Activated T-cell treated with anti-CD3 and anti-CD28 coated beads for 24 hours (primary cell): ENCODE data around the gene BAHCC1.

Source experiments
- DNase-seq: peaks from one replicate; pipeline ENCODE4 v3.0.0-alpha.2; 2020; ENCODE audit warnings: low read depth

BAHCC1 gene

DNA sequence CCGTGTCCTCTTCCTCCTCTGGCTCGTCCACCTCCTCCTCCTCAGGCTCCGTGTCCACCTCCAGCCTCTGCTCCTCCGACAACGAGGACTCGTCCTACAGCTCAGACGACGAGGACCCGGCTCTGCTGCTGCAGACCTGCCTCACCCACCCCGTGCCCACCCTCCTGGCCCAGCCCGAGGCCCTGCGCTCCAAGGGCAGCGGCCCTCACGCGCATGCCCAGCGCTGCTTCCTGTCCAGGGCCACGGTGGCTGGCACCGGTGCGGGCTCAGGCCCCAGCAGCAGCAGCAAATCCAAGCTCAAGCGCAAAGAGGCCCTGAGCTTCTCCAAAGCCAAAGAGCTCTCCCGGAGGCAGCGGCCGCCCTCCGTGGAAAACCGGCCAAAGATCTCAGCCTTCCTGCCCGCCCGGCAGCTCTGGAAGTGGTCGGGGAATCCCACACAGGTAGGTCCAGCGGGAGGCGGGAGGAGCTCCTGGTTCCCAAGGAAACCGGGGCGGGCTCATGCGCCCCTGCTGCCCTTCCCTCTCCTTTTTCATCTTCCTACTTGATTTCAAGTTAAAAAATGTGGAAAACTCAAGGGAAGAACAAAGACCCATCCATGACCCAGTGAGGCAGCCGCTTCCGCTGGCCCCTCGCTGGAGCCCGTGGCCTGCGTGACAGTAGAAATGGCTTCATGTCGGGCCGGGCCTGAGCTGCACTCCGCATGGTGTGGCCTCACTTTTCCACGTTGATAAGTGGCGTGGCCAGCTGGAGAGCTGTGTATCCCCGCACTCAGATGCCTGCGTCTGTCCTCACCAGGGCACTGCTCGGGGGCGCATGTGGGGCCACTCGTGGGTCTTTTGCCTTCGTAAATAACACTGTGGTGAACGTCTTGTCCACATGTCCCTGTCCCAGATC, 66.6 kb downstream of the BAHCC1 start:
- no peak for DNase-seq

GRCh38 chr17:81462506-81463125, 67.4 kb downstream of the BAHCC1 start:
- DNase-seq: no peak

DNA sequence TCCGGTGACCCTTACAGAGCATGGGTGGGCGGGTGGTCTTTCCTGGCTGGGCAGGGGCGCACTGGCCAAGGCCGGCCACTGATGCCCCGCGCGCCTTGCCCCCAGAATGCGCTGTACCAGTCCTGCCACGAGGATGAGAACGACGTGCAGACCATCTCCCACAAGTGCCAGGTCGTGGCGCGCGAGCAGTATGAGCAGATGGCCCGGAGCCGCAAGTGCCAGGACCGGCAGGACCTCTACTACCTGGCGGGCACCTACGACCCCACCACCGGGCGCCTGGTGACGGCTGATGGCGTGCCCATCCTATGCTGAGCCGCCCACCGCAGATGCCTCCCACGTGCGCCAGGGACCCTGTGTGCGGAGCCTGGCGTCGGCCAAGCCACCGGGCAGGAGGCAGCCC, 68.2 kb downstream of the BAHCC1 start:
- no peak for DNase-seq

GRCh38 chr17:81464586-81464985, 69.3 kb downstream of the BAHCC1 start:
- DNase-seq: no peak

DNA sequence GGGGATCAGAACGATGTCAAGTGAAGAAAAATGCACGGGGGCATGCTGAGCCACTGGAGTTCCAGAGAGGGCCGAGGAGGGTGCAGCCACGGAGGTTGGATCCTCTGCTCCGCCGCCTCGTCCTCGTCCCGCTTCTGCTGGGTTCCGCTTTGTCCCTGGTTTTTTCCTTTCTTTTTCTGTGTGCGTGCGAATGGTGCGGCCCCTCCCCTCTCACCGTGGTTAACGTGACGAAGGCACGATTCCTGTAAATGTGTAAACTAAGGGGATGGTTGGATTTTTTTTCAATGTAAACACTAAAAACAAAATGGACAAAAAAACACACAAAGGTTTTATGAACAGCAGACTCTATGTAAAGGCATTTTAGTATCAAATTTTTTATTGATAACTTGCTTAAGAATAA, 70.7 kb downstream of the BAHCC1 start:
- no peak for DNase-seq

DNA sequence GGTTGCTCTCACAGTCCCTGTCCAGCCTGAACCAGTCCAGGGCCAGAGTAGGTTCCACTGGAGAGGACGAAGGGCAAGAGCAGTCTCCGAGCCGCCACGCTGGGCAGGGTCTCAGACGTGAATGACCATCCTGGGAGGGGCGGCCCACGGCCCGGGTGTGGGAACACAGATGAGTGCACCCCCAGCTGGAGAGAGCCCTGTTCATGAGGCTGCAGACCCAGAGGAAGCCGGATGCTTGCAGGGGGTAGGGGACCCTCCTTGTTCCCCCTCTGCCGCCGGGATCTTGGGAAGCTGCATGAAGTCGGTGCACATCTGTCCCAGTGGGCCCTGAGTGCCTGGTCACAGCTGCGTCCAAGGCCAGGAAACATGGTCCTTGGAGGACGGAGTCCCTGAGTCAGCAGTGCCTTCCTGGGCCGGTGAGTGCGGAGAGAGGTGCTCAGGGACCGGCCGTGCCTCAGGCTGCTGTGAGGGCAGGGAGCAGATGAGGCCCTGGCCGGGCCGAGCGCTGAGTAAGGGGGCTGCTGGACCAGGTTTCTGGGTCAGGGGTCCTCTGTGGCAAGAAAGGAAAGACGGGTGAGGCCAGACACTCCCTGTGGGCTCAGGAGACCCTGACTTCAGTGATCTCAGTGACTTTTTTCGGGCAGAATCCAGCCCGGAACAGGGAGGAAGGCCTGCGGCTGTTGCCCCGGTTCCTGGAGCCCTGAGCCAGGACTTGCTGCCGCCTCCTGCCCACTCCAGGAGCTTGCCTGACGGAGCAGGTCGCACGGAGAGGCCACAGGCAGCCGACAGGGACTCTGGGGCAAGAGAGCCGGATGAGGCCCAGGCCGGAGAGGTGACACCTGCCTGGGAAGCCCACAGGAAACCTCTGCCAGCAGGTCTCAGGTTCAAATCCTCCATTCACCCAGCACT, 71.6 kb downstream of the BAHCC1 start:
- no peak for DNase-seq

DNA sequence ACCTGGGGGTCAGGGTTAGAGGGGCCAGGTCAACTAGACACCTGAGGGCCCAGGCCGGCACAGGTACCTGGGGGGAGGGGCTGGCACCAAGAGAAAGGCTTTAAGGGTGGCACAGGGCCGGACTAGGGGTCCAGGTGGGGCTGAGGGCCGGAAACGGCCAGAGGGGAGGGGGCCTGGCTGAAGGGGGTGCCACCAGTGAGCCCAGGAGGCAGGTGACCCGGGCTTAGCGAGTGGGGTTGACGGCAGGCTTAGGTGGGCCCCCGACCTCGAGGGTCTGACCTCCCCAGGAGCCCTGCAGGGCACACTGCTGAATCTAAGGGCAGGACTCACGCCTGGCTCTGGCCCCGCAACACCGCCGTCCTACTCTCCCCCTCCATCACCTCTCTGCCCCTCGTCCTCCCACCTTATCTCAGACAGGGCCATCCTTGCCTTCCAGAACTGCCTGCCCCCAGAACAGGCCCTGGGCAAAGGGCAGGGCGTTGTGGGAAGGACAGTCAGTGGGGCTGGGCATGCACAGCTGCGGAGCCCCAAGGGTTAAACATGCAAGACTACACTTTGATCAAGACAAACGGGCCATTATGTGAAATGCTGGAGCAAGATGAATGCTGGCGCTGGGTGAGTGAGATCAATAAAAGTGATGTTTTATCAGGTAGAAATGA, 73.0 kb downstream of the BAHCC1 start:
- DNase-seq: no peak

GRCh38 chr17:81468770-81469121, 73.5 kb downstream of the BAHCC1 start:
- DNase-seq: no peak

GRCh38 chr17:81469266-81469665, 74.0 kb downstream of the BAHCC1 start:
- no peak for DNase-seq

GRCh38 chr17:81470270-81470943, 75.2 kb downstream of the BAHCC1 start:
- no peak for DNase-seq

GRCh38 chr17:81470944-81471817, 75.9 kb downstream of the BAHCC1 start:
- no peak for DNase-seq

GRCh38 chr17:81471818-81472456, 76.7 kb downstream of the BAHCC1 start:
- no peak for DNase-seq

DNA sequence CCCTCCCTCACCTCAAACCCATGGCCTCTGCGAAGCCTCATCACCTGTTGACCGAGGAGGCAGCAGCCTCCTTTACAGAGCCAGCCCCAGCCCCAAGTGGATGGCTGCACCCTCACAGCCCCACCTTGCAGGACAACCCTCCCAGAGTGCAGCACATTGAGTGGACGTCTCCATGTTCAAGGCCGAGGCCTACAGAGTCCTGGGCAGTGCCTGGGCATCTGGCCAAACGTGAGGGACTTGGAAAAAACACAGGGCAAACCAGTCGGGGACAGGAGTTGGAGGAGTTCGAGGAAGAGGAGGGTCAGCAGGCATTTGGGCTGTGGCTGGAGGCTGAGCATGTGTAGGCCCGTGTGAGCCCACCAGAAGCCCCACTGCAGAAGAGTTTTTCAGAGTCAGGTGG, 77.8 kb downstream of the BAHCC1 start:
- DNase-seq: no peak

DNA sequence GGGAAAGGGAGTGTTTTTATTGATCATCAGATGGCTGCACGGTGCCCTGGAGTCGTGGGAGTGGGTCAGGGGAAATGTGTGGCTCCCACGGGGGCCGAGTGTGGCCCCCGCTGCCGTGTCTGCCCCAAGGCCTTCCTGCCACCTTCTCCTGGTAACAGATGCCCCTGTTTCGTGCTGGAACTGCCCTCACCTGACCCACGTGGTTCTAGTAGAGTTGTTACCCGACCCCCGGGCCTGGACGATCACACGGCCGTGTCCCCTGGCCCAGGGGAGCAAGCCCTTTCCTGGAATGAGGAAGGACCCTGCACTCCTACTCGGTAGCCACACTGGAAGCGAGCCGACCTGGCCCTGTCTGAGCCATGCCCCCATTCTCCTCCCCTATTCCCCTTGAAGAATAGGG, 79.7 kb downstream of the BAHCC1 start:
- no peak for DNase-seq

DNA sequence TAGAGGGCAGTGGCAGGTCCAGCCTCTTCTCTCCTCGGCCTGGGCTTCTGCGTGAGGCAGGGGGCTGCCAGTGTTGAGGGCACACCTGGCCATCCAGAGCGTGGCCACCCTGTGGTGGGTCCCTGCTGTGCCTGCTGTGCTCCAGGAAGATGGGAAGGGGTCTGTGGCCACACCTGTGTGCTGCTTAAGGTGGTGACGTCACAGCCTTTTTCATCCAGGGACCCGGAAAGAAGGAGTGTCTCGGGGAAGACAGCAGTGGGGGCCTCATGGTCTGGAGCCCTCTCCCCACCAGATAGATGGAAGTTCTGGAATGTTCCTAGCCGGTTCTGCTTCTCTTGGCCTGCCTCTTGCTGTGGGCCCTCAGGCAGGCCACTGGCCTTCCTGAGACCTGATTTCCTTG, 80.8 kb downstream of the BAHCC1 start:
- DNase-seq: no peak

GRCh38 chr17:81476635-81477034, 81.4 kb downstream of the BAHCC1 start:
- DNase-seq: no peak

DNA sequence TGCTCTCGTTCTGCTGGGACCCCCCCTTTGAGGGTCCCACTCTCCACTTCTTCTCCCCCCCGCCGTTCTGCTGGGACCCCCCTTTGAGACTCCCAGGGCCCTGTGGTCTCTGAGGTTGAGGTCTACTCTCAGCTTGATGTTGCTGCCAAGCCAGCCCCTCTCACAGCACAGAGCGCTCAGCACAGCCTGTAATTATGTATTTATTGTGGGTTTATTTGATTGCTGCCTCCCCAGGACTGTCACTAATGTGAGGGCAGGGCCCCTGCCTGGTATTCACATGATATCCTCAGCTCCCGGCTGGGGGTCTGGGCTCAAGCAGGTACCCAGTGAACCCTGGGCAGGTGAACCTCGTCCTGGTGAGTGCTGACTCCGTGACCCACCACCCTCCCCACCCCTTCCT, 81.9 kb downstream of the BAHCC1 start:
- no peak for DNase-seq

DNA sequence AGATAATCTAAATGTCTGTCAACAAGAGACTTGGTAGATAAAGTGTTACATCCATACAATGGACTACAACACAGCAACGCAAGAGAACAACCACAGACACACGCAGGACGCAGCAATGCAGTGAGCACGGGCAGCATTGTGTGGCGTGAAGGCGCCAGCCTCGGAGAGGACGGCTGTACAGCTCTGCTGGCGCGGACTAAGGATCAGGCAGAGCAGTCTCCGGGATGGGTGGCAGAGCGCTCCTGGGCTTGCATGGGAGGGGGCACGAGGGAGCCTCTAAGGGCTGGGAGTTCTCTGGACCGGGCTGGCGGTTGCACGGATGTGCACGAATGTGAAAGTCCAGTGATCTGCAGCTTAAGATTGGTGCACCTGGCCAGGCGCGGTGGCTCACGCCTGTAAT, 82.9 kb downstream of the BAHCC1 start:
- DNase-seq: no peak

GRCh38 chr17:81479175-81480071, 84.2 kb downstream of the BAHCC1 start:
- DNase-seq: no peak
